ENCODE results near the gene CDH4. TPM values are rescaled to one million over a fixed set of nuclear protein-coding genes. Genes with fewer than 3 reads are reported as not detected.

CDH4 gene
- total RNA-seq, 4 donors from 2014 or later: 0.71 to 4.2 (median 2.9) TPM

- H3K4me3 ChIP-seq (ENCODE audit: low read depth, poor library complexity, severe bottlenecking): no peak overlapping the region
- DNase-seq (ENCODE audit: low spot score in 2 of 2): no peak
- TF ChIP-seq POLR2A (IDR thresholded peaks at IDR 0.05): no peak
- TF ChIP-seq CTCF (IDR thresholded peaks at IDR 0.05): no peak
- intact Hi-C loops (cut with DNase I; ENCODE audit: low total_unique reads): no loop called here
- whole genome bisulfite sequencing, 2 donors: 84 to 87% methylated on average over 34 to 37 of the region's 38 CpGs
Observed at GRCh38 chr20:61873651-61874420, 621.8 kb downstream of the CDH4 start.

DNA sequence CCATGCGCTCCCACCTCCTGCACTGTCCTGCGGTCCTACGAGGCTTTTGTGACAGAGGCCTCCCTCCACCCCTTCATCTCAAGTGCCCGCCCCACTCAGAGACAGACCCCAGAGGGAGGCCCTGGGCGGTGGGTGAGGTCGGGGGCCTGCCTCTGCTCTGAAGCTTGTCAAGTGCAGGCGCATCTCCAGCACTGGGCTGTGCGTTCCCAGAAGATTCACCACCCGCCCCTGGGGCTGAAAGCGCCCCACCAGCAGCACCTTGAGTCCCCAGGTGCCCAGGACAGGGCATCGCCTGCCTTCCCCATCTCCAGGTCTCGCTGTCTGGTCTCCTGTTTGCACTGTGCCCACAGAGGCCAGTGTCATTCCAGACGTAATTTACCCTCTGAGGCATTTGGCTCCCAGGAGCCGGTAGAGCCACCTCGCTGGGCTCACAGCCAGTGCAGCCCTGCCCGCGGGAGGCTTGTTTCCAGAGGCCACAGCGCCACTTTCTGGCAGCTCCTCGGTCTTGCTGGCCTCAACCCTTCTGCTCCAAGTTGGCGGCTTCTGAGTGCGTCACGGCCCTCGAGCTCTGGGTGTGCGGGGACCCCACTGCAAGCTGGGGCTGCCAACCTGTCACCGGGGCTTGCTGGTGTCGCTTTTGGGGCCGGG, 622.5 kb downstream of the CDH4 start:
- DNase-seq (ENCODE audit: low spot score in 2 of 2): no peak
- H3K4me3 ChIP-seq (ENCODE audit: low read depth, poor library complexity, severe bottlenecking): no peak overlapping the region
- no peak for TF ChIP-seq POLR2A (IDR thresholded peaks at IDR 0.05)
- TF ChIP-seq CTCF (IDR thresholded peaks at IDR 0.05): no peak
- intact Hi-C loops (cut with DNase I; ENCODE audit: low total_unique reads): no loop called here
- 46 to 47% methylated on average over 21 to 22 of the region's 27 CpGs for WGBS, 2 donors

DNA sequence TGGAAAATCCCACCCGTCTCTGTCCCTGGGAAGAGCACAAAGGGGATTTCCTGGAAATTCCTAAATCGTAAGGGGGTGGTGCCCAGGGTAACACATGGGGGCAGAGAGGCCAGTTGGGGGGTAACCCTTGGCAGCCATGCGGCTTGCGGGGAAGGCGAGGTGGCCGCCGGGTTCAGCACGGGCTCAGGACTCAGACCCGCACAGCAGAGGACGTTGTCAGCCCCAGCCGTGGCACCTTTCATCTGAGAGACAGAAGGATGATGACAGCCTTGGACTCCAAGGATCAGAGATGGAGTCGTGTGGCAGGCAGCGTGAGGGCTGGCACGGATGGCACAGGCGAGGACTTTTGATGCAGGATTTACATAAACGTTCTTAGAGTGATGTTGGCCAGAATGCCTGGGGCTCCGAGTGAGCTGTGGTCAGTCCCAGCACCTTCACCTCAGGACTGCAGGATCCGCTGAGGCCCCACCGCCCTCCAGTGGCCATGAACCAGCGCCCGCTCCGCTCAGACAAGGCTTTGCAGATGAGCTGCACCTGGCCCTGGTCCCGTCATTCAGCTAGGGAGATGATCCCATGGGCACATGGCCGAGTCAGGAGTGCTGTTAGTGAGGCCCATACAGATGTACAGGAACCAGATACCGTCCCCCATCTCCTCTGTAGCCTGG, 623.3 kb downstream of the CDH4 start:
- no peak overlapping the region for H3K4me3 ChIP-seq (ENCODE audit: low read depth, poor library complexity, severe bottlenecking)
- WGBS, 2 donors: 48 to 62% methylated on average over 25 of the region's 25 CpGs
- no peak for DNase-seq (ENCODE audit: low spot score in 2 of 2)
- TF ChIP-seq CTCF (IDR thresholded peaks at IDR 0.05) (no peak), POLR2A (IDR thresholded peaks at IDR 0.05) (no peak)
- intact Hi-C loops (cut with DNase I; ENCODE audit: low total_unique reads): no loop called here

DNA sequence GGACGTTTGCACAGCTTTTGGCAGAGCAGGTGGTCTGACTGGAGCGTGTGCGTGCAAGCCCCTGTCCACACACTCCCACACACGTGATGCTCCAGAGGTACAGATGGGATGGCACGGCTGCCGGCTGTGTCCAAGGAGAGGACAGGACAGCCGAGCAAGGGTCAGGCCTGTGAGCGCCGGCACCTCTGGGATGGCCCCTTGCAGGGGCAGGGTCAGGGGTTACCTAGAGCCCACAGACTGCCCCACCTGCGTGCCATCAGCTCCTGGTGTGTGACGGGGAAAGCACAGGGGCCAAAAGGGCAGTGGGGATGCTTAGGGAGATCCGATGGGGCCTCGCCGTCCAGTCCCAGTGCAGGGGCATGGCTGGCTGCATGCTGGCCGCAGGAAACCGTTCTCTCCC, 623.9 kb downstream of the CDH4 start:
- WGBS, 2 donors: 76 to 78% methylated on average over 16 of the region's 16 CpGs
- H3K4me3 ChIP-seq (ENCODE audit: low read depth, poor library complexity, severe bottlenecking): no peak overlapping the region
- intact Hi-C loops (cut with DNase I; ENCODE audit: low total_unique reads): no loop called here
- TF ChIP-seq CTCF (IDR thresholded peaks at IDR 0.05) (no peak), POLR2A (IDR thresholded peaks at IDR 0.05) (no peak)
- DNase-seq (ENCODE audit: low spot score in 2 of 2): no peak

GRCh38 chr20:61876952-61877728, 625.1 kb downstream of the CDH4 start:
- WGBS, 2 donors: 54 to 65% methylated on average over 28 to 30 of the region's 30 CpGs

More at GRCh38 chr20:61876952-61877728, 625.1 kb downstream of the CDH4 start:
- intact Hi-C loops (cut with DNase I; ENCODE audit: low total_unique reads): no loop called here
- H3K4me3 ChIP-seq (ENCODE audit: low read depth, poor library complexity, severe bottlenecking): no peak overlapping the region
- no peak for DNase-seq (ENCODE audit: low spot score in 2 of 2)
- no peak for TF ChIP-seq POLR2A (IDR thresholded peaks at IDR 0.05)
- no peak for TF ChIP-seq CTCF (IDR thresholded peaks at IDR 0.05)
